ENCODE measurements around the gene PKDREJ.

PKDREJ gene

DNA sequence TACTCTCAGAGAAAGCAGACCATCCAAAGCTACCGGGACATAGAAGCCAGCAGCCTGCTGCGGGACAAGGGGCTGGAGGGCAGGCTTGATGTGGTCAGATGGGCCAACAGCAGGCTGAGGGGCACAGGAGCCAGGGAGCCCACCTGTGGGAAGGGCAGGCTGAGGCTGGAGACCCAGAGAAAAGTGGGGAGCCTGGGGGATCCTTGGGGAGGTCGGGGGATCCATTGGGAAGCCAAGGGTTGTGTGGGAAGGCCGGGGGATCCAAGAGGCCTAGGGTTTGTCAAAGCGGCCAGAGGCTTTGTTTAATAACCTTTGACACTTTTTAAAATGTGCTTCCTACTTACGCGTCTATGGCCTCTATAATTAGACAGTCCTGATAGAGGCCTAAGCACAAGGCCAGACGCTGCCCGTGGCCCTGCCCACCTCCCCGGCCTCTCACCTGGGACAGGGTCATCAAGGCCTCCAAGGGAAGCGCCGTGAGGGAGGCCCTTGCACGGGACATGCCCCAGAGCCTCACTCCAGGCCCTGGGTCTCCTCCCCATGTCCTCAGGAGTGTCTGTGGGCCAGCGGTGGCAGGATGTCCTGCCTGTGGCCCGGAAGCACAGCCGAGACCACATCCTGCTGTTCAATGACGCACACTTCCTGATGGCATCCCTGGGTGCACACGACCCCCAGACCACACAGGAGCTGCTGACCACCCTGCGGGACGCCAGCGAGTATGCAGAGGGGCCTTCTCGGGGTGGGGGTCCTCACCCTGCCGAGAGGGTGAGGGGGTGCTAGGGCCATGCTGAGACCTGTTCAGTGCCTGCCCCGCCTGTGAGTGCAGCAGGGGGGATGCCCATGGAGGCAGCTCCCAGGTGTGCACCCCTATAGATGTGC, 25.0 kb upstream of the PKDREJ start:
- no peaks in the 10 kb centered on the region for H3K4me1 ChIP-seq (ENCODE audit: insufficient read depth, low read length)
- H3K27ac ChIP-seq (ENCODE audit: low read depth, low read length): no peak overlapping the region
- H3K36me3 ChIP-seq (ENCODE audit: insufficient read depth, low read length): peaks cover 40% of the 10 kb centered on the region
- no peaks in the 10 kb centered on the region for H3K27me3 ChIP-seq (ENCODE audit: control insufficient read depth in 1 of 2, insufficient read depth in 2 of 2, low read length in 2 of 2)
- no peaks in the 10 kb centered on the region for H3K9me3 ChIP-seq (ENCODE audit: low read length)
- no peak overlapping the region for H3K4me3 ChIP-seq (ENCODE audit: low read depth in 1 of 2, low read length in 2 of 2)
- H3K9ac ChIP-seq (ENCODE audit: low read length): no peak overlapping the region

DNA sequence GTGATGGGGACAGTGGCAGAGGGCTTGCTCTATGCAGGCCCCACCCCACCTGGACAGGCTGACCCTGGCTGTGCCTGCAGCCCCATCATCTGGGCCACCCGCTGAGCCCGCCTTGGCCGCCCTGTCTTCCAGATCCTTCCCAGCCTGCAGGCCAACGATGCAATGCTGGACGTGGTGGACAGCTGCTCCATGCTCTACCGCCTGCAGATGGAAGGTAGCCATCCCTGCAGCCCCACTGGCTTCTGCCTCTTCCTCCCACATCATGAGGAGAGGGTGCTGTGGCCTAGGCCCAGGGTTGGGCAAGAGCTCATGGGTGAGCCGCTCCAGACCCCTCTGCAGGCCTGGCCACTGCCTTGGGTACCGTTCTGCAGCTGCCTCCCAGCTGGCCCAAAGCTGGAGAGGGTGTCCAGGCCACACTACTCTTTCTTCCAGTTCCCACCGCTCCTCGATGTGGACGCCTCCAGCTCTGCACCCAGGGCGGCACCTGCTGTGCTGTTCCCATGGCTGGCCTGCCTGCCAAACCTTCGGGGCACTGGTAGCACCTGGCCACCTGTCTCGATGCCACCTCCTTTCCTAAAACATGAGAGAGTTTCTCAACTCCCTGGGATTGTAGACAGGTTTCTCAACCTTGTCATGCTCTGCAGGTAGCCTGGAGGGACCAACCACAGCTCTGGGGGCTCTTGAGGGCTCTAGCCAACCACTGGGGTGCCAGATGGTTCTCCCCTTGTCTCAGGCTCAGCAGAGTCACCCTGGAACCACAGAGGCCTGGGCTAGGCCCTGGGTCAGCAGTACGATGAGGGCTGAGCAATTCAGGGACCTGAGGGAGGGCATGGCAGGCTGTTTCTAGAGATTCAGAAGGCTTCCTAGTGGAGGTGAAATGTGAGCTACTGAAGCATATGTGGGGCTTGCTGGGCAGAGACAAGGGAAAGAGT, 24.1 kb upstream of the PKDREJ start:
- no peaks in the 10 kb centered on the region for H3K27me3 ChIP-seq (ENCODE audit: control insufficient read depth in 1 of 2, insufficient read depth in 2 of 2, low read length in 2 of 2)
- no peak overlapping the region for H3K27ac ChIP-seq (ENCODE audit: low read depth, low read length)

DNA sequence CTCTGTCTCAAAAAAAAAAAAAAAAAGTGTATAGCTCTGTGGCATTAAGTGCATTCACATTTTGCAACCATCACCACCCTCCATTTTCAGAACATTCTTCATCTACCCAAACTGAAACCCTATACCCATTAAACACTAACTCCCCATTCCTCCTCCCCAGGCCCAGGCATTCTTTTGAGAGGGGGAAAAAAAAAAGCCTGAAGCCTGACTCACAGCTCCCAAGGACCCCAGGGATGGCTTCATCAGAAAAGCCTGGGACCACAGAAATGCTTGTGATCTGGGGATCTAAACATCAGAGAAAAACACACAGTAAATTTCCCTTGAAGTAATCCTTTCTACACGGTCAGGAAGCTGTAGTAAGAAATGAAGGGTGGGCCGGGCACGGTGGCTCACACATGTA, 22.9 kb upstream of the PKDREJ start:
- Histone ChIP-seq H3K4me3 (ENCODE audit: low read depth in 1 of 2, low read length in 2 of 2) (no peak overlapping the region), H3K27me3 (ENCODE audit: control insufficient read depth in 1 of 2, insufficient read depth in 2 of 2, low read length in 2 of 2) (no peaks in the 10 kb centered on the region), H3K9me3 (ENCODE audit: low read length) (no peaks in the 10 kb centered on the region), H3K9ac (ENCODE audit: low read length) (no peak overlapping the region), H3K4me1 (ENCODE audit: insufficient read depth, low read length) (no peaks in the 10 kb centered on the region), H3K27ac (ENCODE audit: low read depth, low read length) (no peak overlapping the region), H3K36me3 (ENCODE audit: insufficient read depth, low read length) (peaks cover 47% of the 10 kb centered on the region)

More for the DNA sequence above, 24.1 kb upstream of the PKDREJ start:
- no peaks in the 10 kb centered on the region for H3K9me3 ChIP-seq (ENCODE audit: low read length)
- H3K4me1 ChIP-seq (ENCODE audit: insufficient read depth, low read length): no peaks in the 10 kb centered on the region
- no peak overlapping the region for H3K4me3 ChIP-seq (ENCODE audit: low read depth in 1 of 2, low read length in 2 of 2)
- no peak overlapping the region for H3K9ac ChIP-seq (ENCODE audit: low read length)
- peaks cover 39% of the 10 kb centered on the region for H3K36me3 ChIP-seq (ENCODE audit: insufficient read depth, low read length)

DNA sequence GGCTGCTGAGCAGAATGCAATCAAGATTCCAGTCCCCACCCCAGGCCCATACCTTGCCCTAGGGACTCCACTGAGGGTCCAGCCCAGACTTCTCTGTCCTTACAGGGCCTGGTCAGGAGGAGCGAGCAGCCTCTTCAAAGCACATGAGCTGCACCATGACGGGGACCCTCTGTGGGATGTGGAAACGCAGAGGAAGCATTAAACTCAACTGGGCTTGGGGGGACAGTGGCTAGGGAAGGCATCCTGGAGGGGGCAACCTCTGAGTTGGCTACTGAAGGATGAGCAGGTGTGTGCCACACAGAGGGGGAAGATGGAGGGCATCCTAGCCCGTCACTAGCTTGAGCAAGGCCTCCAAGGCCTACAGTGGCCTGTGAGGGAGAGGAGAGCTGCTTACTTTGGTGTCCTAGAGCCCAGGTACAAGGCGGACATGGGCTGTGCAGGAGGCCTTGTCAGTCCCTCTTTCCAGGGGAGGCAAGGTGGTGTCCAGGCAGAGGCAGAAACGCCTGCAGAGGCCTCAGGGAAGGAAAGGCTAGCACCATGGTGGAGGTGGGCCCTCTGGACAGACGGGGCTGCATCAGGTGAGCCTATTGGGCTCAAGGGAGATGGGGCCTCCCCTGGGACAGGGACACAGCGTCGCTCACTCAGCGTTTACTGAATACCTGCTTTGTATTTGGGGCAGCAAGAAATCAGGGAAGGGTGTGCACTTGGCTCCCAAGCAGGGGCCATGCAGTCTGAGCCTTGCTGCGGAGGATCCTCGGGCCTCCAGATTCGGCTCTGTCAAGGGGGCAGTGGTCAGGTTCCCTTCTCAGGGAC, 18.9 kb upstream of the PKDREJ start:
- no peak overlapping the region for H3K27ac ChIP-seq (ENCODE audit: low read depth, low read length)
- no peaks in the 10 kb centered on the region for H3K4me1 ChIP-seq (ENCODE audit: insufficient read depth, low read length)
- H3K36me3 ChIP-seq (ENCODE audit: insufficient read depth, low read length): peaks cover 71% of the 10 kb centered on the region
- H3K4me3 ChIP-seq (ENCODE audit: low read depth in 1 of 2, low read length in 2 of 2): no peak overlapping the region
- no peaks in the 10 kb centered on the region for H3K9me3 ChIP-seq (ENCODE audit: low read length)
- H3K27me3 ChIP-seq (ENCODE audit: control insufficient read depth in 1 of 2, insufficient read depth in 2 of 2, low read length in 2 of 2): no peaks in the 10 kb centered on the region
- H3K9ac ChIP-seq (ENCODE audit: low read length): no peak overlapping the region

DNA sequence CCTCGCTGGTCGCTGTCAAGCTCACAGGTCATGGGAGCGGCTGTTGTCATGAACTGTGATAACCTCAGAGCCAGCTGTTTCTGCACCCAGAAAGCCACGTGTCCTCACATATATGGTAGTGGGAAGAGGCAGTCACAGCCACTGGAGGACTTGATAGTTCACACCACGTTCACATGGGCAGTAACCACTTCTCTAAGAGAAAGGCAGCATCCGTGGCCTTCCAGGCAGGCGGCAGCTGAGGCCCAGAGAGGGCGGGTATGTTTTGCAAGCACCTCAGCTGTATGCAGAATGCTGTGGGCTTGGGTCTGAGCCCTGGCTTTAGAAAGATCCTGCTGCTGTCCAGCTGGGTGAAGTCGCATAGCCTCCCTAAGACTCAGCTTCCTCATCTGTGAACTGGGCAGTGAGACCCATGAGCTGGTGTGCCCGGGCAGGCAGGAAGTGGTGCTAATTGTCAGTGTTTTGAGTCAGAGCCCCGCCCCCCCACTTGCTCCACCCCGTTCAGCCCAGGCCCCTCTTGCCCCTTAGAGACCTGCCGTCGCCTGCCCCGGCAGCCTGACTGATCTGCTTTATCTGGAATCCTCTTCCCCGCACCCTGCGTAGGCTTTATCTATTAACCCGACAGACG, 18.0 kb upstream of the PKDREJ start:
- H3K9ac ChIP-seq (ENCODE audit: low read length): no peak overlapping the region
- H3K4me1 ChIP-seq (ENCODE audit: insufficient read depth, low read length): no peaks in the 10 kb centered on the region
- H3K4me3 ChIP-seq (ENCODE audit: low read depth in 1 of 2, low read length in 2 of 2): no peak overlapping the region
- H3K36me3 ChIP-seq (ENCODE audit: insufficient read depth, low read length): peaks cover 67% of the 10 kb centered on the region
- no peaks in the 10 kb centered on the region for H3K27me3 ChIP-seq (ENCODE audit: control insufficient read depth in 1 of 2, insufficient read depth in 2 of 2, low read length in 2 of 2)
- H3K9me3 ChIP-seq (ENCODE audit: low read length): no peaks in the 10 kb centered on the region
- H3K27ac ChIP-seq (ENCODE audit: low read depth, low read length): no peak overlapping the region

DNA sequence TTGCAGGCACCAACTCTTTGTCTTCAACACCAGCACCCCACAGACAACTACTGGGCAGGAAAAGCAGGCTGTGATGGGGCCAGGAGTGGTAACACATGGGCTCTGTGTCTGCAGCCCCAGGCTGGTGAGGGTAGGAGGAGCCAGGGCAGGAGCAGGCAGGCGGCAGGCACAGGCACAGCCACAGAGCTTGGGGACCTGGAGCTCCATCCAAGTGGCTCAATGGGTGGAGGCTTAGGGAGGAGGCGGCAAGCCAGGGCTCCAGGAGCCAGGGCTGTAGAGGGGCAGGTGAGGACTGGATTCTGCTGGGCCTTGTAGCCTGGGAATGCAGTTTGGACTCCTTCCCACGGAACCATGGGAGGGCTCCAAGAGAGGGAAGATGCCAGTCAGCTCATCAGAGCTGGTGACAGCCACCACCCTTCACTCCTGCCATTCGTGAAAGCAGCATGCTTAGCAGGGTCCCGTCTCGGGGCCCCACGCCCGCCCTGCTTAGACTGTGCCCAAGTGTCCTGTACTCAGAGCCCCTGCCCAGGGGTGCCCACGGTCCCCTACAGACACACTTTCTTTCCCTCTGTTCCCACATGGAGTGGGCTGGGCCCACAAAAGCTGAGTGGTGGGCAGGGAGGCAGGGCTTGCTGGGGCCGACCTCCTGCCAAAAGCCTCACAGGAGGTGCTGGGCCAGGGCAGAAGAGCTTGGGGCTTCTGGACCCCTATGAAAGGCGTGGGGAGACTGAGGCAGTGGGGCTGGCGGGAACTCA, 17.1 kb upstream of the PKDREJ start:
- Histone ChIP-seq H3K27me3 (ENCODE audit: control insufficient read depth in 1 of 2, insufficient read depth in 2 of 2, low read length in 2 of 2) (no peaks in the 10 kb centered on the region), H3K9me3 (ENCODE audit: low read length) (no peaks in the 10 kb centered on the region), H3K4me3 (ENCODE audit: low read depth in 1 of 2, low read length in 2 of 2) (no peak overlapping the region), H3K4me1 (ENCODE audit: insufficient read depth, low read length) (no peaks in the 10 kb centered on the region), H3K27ac (ENCODE audit: low read depth, low read length) (no peak overlapping the region), H3K36me3 (ENCODE audit: insufficient read depth, low read length) (peaks cover 74% of the 10 kb centered on the region), H3K9ac (ENCODE audit: low read length) (no peak overlapping the region)

DNA sequence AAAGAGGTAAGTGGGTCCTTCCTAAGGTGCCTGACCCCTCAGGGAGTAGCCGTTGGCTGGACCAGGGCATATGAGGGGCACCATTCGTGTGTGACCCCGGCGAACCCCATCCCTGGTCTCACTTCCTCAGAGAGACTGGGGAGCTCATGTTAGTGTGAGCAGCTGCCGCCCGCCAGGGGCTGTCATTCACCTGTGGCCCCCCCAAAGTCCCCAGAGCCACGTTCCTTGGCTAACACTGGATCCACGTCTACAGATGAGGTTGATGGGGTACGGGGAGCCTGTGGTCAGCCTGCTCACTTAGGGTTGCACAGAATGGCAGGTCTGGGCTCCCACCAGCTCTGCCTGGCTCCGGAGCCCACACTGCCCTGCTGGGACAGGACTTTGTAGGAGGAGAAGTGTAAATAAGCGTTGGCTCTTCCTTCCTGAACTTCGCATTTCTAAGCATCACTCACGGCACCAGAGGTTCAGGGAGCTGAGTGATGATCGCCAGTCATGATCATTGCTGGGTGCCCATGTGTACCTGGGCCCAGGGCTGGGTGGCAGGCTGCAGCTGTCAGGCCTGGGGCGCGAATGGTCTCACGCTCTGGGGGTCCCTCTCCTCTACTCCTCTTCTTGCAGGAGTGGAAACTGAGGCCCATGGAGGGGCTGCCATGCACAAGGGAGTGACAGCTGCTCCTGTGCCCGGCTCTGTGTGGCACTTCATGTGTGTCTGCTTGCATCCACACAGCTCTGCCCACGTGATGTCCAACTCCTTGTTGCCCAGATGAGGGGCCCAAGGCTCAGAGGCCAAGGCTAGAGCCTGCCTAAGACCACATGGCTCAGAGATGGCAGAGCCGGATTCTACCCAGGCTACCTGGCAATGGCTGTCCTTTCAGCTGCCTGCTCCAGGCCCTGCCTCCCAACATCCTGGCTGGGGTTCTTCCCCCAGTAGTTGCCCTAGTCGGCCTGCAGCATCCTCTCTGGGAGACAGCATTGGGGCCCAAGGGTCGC, 15.8 kb upstream of the PKDREJ start:
- no peaks in the 10 kb centered on the region for H3K4me1 ChIP-seq (ENCODE audit: insufficient read depth, low read length)
- H3K4me3 ChIP-seq (ENCODE audit: low read depth in 1 of 2, low read length in 2 of 2): no peak overlapping the region
- H3K36me3 ChIP-seq (ENCODE audit: insufficient read depth, low read length): peaks cover 68% of the 10 kb centered on the region
- H3K27me3 ChIP-seq (ENCODE audit: control insufficient read depth in 1 of 2, insufficient read depth in 2 of 2, low read length in 2 of 2): no peaks in the 10 kb centered on the region
- H3K27ac ChIP-seq (ENCODE audit: low read depth, low read length): no peak overlapping the region
- H3K9me3 ChIP-seq (ENCODE audit: low read length): no peaks in the 10 kb centered on the region
- H3K9ac ChIP-seq (ENCODE audit: low read length): no peak overlapping the region

DNA sequence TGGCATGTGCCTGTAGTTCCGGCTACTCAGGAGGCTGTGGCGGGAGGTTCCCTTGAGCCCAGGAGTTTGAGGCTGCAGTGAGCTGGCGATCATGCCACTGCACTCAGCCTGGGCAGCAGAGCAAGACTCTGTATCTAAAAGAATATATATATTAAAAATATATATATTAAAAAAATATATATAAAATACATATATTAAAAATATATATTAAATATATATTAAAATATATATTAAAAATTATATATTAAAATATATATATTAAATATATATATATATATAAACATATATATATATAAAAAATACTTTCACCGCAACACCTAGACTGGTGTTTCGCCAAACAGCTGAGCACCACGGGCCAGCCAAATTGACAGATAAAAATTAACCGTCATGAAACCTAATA, 13.4 kb upstream of the PKDREJ start:
- Histone ChIP-seq H3K4me1 (ENCODE audit: insufficient read depth, low read length) (no peaks in the 10 kb centered on the region), H3K27me3 (ENCODE audit: control insufficient read depth in 1 of 2, insufficient read depth in 2 of 2, low read length in 2 of 2) (no peaks in the 10 kb centered on the region), H3K36me3 (ENCODE audit: insufficient read depth, low read length) (peaks cover 75% of the 10 kb centered on the region), H3K27ac (ENCODE audit: low read depth, low read length) (no peak overlapping the region), H3K4me3 (ENCODE audit: low read depth in 1 of 2, low read length in 2 of 2) (no peak overlapping the region), H3K9me3 (ENCODE audit: low read length) (no peaks in the 10 kb centered on the region), H3K9ac (ENCODE audit: low read length) (no peak overlapping the region)

DNA sequence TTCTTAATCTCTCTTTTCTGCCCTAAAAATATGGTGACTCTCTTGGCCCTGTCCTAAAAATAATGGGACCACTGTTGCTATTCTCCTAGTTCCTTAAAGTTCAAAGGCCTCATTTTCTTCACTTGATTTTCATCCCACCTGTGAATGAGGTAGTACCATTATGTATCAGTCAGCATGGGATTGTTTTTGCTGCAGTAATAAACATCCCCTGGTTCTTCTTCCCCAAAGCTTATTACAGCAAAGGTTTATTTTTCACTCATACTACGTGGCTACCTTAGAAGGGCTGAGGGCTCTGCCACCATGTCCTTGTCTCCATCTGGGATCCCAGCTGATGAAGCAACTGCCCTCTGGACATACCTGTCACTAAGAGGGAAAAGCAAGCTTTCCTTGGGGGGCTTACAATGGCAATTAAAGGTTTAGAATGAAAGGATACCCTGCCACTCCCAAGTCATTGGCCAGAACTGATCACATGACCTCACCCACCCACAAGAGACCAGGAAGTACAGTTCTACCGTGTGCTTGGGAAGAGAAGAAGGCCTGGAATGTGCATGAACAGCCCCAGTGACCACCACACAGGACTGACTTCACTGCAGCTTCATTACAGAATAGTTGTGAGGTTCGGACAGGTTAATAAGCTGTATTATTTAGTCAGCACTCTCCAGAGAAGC, 12.4 kb upstream of the PKDREJ start:
- Histone ChIP-seq H3K4me3 (ENCODE audit: low read depth in 1 of 2, low read length in 2 of 2) (no peak overlapping the region), H3K27ac (ENCODE audit: low read depth, low read length) (no peak overlapping the region), H3K27me3 (ENCODE audit: control insufficient read depth in 1 of 2, insufficient read depth in 2 of 2, low read length in 2 of 2) (no peaks in the 10 kb centered on the region), H3K9me3 (ENCODE audit: low read length) (no peaks in the 10 kb centered on the region), H3K4me1 (ENCODE audit: insufficient read depth, low read length) (no peaks in the 10 kb centered on the region), H3K36me3 (ENCODE audit: insufficient read depth, low read length) (peaks cover 66% of the 10 kb centered on the region), H3K9ac (ENCODE audit: low read length) (no peak overlapping the region)
